Measurements from ENCODE around the gene TMEM134. TPM values are rescaled to one million over a fixed set of nuclear protein-coding genes. Genes with fewer than 3 reads are reported as not detected.

TMEM134 gene
- total and polyA plus RNA-seq, 10 of the 15 experiments (the other 5 are each of a cell fraction or from before 2014, with no cell fraction given), result 1.6 to 93.8 (median 27.8) TPM

GRCh38 chr11:67504005-67504949 lies 35.2 kb upstream of the TMEM134 start:
- POLR2A ChIA-PET, result interaction anchor here (1.2 to 2.3 kb wide), 3 partner anchors 19 to 103 kb away, joined by 4 to 14 read pairs (median 4); partner anchors contain the start of genes PPP1CA and TBC1D10C
- peaks cover 0 to 3% of the 10 kb centered on the region in 2 experiments; a peak in 2 of 4 replicates for H3K36me3 ChIP-seq (ENCODE audit: control insufficient read depth in 2 of 2, insufficient read depth in 2 of 2, low read length in 1 of 2)
- in situ Hi-C loops (cut with MboI), result no loop called here
- FAIRE-seq (no peak), ATAC-seq (no peak), DNase-seq (ENCODE audit: low read depth, low spot score) (no peak)
- H2AFZ ChIP-seq (ENCODE audit: control insufficient read depth, low read depth, low read length), result peak overlapping the region; percentile 41
- H3K9me3 ChIP-seq (replicated peaks; ENCODE audit: control insufficient read depth, insufficient read depth, low read length), result no peaks in the 10 kb centered on the region
- H3K4me2 ChIP-seq (ENCODE audit: control insufficient read depth, insufficient read depth), result peak overlapping the region; percentile 99
- peak overlapping the region; percentile 82 for H3K27ac ChIP-seq (ENCODE audit: control insufficient read depth, insufficient read depth)
- 7% methylated on average over 78 of the region's 101 CpGs for WGBS (ENCODE audit: insufficient coverage, insufficient replicate concordance, low lambda C conversion rate, missing lambda C conversion rate)
- H3K79me2 ChIP-seq (ENCODE audit: control insufficient read depth, insufficient read depth, low read length), result peaks cover 32% of the 10 kb centered on the region
- H3K27me3 ChIP-seq (replicated peaks in 1 of 2; ENCODE audit: control insufficient read depth in 2 of 2, insufficient read depth in 2 of 2, low read length in 1 of 2), result no peaks in the 10 kb centered on the region
- RAD21 ChIA-PET (ENCODE audit: unreplicated experiment), result interaction anchor here (1.2 to 2.8 kb wide), 4 partner anchors 17 to 103 kb away, joined by 3 to 19 read pairs (median 10); partner anchors contain the start of genes PPP1CA and PTPRCAP
- SMC1A ChIA-PET (ENCODE audit: uncharacterized antibody, unreplicated experiment), result interaction anchor here (4.3 kb wide), 1 partner anchor 18 kb away, joined by 23 read pairs; no protein-coding TSS in a partner anchor
- BruUV-seq (replicated peaks), result no TSS peak
- peaks cover 27% of the 10 kb centered on the region for H3K4me1 ChIP-seq (ENCODE audit: control insufficient read depth, insufficient read depth, low read length)
- H3K4me3 ChIP-seq, result peak overlapping the region; percentile 94
- H3K9ac ChIP-seq (ENCODE audit: control insufficient read depth, insufficient read depth, low read length), result peak overlapping the region; percentile 73
- CTCF ChIA-PET, result interaction anchor here (0.6 to 2.9 kb wide), 3 partner anchors 18 to 148 kb away, joined by 3 to 30 read pairs (median 4); no protein-coding TSS in a partner anchor
- H4K20me1 ChIP-seq (ENCODE audit: control insufficient read depth, insufficient read depth), result no peaks in the 10 kb centered on the region
- intact Hi-C loops (cut with micrococcal nuclease; ENCODE audit: unreplicated experiment), result no loop called here
- TF ChIP-seq JUND (IDR thresholded peaks at IDR 0.05; ENCODE audit: low read depth, low read length), result no peak
- no peak for TF ChIP-seq SIX5 (IDR thresholded peaks at IDR 0.05; ENCODE audit: low read depth, low read length, severe bottlenecking)
- peak; percentile 34; the same call in 1 of the 2 replicates for TF ChIP-seq NR2F1 (conservative IDR thresholded peaks at IDR 0.05)
- no peak for TF ChIP-seq E2F4 (IDR thresholded peaks at IDR 0.05; ENCODE audit: low read depth, low read length)
- TF ChIP-seq BHLHE40 (IDR thresholded peaks at IDR 0.05; ENCODE audit: borderline replicate concordance in 1 of 2, low read depth in 2 of 2, low read length in 1 of 2), result 0 out of 4 replicates have a peak, but pooled peaks of 1 of the 2 experiments have one; percentile 7
- TF ChIP-seq ATF3 (IDR thresholded peaks at IDR 0.05; ENCODE audit: borderline replicate concordance, extremely low read depth, low read depth, low read length), result no peak
- TF ChIP-seq HDGF (IDR thresholded peaks at IDR 0.05), result 0 out of 2 replicates have a peak, but pooled peaks have one; percentile 46
- TF ChIP-seq PML (IDR thresholded peaks at IDR 0.05; ENCODE audit: low read length), result no peak
- no peak for TF ChIP-seq GATAD2B (conservative IDR thresholded peaks at IDR 0.05; ENCODE audit: low read depth)
- no peak for TF ChIP-seq MYB (IDR thresholded peaks at IDR 0.05; ENCODE audit: borderline replicate concordance, low read depth, low read length)
- TF ChIP-seq SREBF1 (IDR thresholded peaks at IDR 0.05; ENCODE audit: low read length), result no peak
- TF ChIP-seq BMI1 (IDR thresholded peaks at IDR 0.05; ENCODE audit: borderline replicate concordance), result no peak
- no peak for TF ChIP-seq LARP7 (IDR thresholded peaks at IDR 0.05)
- TF ChIP-seq REST (IDR thresholded peaks at IDR 0.05; ENCODE audit: low read depth, low read length), result no peak
- no peak for TF ChIP-seq YBX1 (IDR thresholded peaks at IDR 0.05)
- TF ChIP-seq MXI1 (IDR thresholded peaks at IDR 0.05; ENCODE audit: low read depth, low read length), result no peak

All from GM12878 (cell line).